Lower lobe of right lung (tissue), 2 donors: ENCODE measurements around the gene ACY1. TPM values are rescaled to one million over a fixed set of nuclear protein-coding genes. Genes with fewer than 3 reads are reported as not detected.
A peak's percentile ranks its signal among the peaks of the same experiment; 100 is the strongest.

Experiments
- ATAC-seq, 2 donors: fragments of 200-7000 bp; cut with Tn5 transposase; one replicate each; pipeline ENCODE4 v1.9.1; 2020 to 2022; ENCODE audit warnings: mild to moderate bottlenecking in 2 of 2, moderate library complexity in 2 of 2
- DNase-seq: peaks from one replicate; pipeline ENCODE4 v3.0.0-alpha.2; 2020
- H3K27ac ChIP-seq: fragments of 200-600 bp; one replicate; pipeline ENCODE4 v1.8.0; 2022
- H3K27me3 ChIP-seq: fragments of 200-600 bp; one replicate; pipeline ENCODE4 v1.8.0; 2022; ENCODE audit warnings: low read depth
- H3K36me3 ChIP-seq: fragments of 200-600 bp; one replicate; pipeline ENCODE4 v1.8.0; 2022; ENCODE audit warnings: mild to moderate bottlenecking
- H3K4me1 ChIP-seq: fragments of 200-600 bp; one replicate; pipeline ENCODE4 v1.8.0; 2022
- H3K4me3 ChIP-seq: fragments of 200-600 bp; one replicate; pipeline ENCODE4 v1.8.0; 2022; ENCODE audit warnings: mild to moderate bottlenecking
- H3K9me3 ChIP-seq: fragments of 200-600 bp; one replicate; pipeline ENCODE4 v1.8.0; 2022
- intact Hi-C: fragments of 100-400 bp; cut with DNase I; formaldehyde crosslinking; loops from one replicate; pipeline ENCODE4 v1.11.0; 2022
- long read RNA-seq: library from polyadenylated mRNA; unstranded; transcript quantifications from one replicate; pipeline ENCODE4 v2.0.0, GENCODE V29; 2021
- total RNA-seq: library from RNA; stranded (reverse); fragmentation: NEBNext Ultra II Directional; extraction: Animal tissue kit (Norgen Biotek cat#: 25700); gene quantifications from one replicate; pipeline ENCODE4 v1.2.1, GENCODE V29; 2021
- TF ChIP-seq, protein P1 (sequence below): fragments of 200-600 bp; IDR thresholded peaks from one replicate; pipeline ENCODE4 v1.8.0; 2022; ENCODE audit warnings: antibody characterized with exemption, mild to moderate bottlenecking
- donor health status: DM: no; HTN: yes; CAD: no; lungs with severe emphysema.

The ACY1 gene
- 20.6 TPM for total RNA-seq
- long read RNA-seq, transcript ACY1-215 (15 exons, 1,684 nt) = major isoform, 20 of 30 reads
- long read RNA-seq, partial matches to known transcripts = 1 of 30 reads
- long read RNA-seq, other reads (novel, unspliced or antisense) = 8 of 30 reads

DNA sequence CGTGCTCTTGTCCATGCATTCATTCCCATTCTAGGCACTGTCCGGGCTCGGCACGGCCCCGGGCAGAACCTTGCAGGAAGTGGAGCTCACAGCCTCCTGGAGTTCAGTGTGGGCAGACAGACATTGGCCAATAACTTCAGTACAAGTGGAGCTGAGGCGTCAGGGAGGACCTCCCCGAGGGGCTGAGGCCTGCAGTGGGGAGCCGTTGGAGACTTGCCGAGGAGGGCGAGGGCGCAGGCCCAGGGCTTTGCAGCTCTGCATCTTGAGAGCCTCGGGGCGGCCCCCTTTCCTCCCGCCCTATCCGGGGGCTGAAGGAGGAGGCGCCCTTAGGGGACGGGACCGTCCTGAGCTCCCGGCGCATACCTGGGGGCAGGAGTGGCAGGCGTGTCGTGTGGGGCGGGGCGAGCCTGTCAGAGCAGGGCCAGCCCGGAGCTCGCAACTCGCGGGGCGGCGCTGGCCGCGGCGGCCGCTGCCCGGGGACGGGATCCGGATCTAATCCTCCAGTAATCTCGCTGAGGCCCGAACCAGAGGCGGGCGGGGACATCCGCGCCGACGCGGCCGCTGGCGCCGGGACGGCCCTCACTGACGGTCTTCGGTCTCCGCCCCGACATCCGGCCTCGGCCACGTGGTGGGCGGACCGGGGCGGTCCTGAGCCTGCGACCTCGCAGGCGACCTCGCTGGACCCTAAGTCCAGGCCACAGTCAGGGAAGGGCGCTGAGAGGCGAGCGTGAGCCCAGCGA is at the start of gene ACY1:
Gene ACY1, plus strand, starts transcription at position 698 of the 740 bp plus-strand sequence. CDS start 530 bp downstream, outside the sequence.
- H3K27ac ChIP-seq = peak within 1 kb of the TSS; percentile 95
- ATAC-seq (peak; percentile 94 to 95), DNase-seq (peak; percentile 93)
- H3K36me3 ChIP-seq = no peaks in the 10 kb centered on the region
- TF ChIP-seq, protein P1, sequence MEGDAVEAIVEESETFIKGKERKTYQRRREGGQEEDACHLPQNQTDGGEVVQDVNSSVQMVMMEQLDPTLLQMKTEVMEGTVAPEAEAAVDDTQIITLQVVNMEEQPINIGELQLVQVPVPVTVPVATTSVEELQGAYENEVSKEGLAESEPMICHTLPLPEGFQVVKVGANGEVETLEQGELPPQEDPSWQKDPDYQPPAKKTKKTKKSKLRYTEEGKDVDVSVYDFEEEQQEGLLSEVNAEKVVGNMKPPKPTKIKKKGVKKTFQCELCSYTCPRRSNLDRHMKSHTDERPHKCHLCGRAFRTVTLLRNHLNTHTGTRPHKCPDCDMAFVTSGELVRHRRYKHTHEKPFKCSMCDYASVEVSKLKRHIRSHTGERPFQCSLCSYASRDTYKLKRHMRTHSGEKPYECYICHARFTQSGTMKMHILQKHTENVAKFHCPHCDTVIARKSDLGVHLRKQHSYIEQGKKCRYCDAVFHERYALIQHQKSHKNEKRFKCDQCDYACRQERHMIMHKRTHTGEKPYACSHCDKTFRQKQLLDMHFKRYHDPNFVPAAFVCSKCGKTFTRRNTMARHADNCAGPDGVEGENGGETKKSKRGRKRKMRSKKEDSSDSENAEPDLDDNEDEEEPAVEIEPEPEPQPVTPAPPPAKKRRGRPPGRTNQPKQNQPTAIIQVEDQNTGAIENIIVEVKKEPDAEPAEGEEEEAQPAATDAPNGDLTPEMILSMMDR = no peak
- peak within 1 kb of the TSS; percentile 68 for H3K4me3 ChIP-seq
- no peaks in the 10 kb centered on the region for H3K27me3 ChIP-seq
- intact Hi-C loops = no loop called here
- no peaks in the 10 kb centered on the region for H3K9me3 ChIP-seq
- H3K4me1 ChIP-seq = peaks cover 25% of the 10 kb centered on the region

DNA sequence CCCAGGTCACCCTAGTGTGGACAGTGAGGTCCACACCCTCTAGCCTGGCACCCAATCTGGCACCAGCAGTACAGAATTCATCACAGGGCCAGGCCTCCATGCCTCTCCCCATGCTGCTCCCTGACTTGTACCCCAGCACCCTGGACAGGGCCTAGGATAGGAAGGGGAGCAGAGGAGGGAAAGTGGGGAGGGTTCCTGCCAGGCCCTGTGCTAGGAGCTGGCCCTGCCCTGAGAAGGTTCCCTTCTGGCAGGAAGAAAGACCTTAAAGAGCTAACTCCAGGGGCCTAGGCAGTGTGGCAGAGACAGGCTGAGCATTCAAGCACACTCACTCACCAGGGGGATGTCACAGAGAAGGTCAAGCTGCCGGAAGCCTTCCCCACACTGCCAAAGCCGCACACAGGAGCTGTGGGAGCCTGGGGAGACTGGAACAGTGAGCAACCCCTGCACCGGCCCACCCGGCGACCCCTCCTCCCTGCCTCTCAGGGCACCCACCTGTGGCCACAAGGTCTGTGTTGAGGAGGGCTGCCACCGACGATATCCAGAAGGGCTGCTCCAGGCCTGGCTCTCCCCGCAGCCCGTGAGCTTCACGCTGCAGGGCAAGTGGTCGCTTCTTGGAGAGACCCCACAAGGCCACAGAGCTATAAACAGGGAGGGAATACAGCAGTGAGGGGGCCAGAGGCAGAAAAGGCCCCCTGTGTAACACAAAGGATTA is 49.0 kb upstream of the ACY1 start:
- intact Hi-C loops = no loop called here
- no peak for DNase-seq
- Histone ChIP-seq H3K27me3 (no peaks in the 10 kb centered on the region), H3K27ac (no peak overlapping the region), H3K36me3 (peaks cover 67% of the 10 kb centered on the region), H3K4me1 (no peaks in the 10 kb centered on the region), H3K9me3 (no peaks in the 10 kb centered on the region), H3K4me3 (no peak overlapping the region)
- TF ChIP-seq, protein P1 = no peak
- ATAC-seq = no peak

DNA sequence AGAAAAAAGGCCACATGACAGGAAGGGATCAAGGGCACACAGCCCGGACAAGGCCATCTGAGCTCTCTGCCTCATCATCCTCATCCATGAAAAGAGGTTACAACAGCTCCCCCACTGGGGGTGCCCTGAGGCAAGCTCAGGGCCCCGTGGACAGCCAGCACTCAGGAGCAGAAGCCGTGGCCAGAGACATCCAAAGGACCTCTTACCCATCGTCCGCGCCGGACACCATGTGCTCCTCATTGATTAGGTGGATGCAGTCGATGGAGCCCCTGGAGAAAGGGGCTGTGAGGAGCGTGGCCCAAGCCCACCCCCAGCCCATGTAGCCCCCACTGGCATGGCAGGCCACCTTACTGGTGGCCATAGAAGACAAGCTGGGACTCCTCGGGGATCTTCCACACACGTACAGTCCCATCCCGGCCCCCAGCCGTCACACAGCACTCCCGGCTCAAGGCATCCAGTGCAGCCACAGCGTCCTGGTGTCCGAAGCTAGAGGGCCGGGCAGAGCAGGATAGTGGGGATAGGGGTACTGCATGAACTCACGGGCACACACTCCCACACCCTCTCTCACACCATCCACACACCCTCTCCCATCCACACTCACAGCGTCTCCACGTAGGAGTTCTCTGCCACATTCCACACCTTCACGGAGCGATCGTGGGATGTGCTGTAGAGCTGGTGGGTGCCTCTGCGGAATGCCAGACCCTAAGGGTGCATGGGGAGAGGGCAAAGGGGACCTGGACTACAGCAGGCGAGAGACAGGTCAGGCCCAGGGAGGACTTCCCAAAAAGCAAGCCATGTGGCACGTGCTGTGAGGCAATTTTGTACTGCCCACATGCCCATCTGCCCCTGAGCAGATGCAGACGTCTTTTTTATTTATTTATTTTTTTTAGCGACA is 48.1 kb upstream of the ACY1 start:
- intact Hi-C loops = no loop called here
- Histone ChIP-seq H3K27ac (no peak overlapping the region), H3K4me3 (no peak overlapping the region), H3K27me3 (no peaks in the 10 kb centered on the region), H3K36me3 (peaks cover 67% of the 10 kb centered on the region), H3K9me3 (no peaks in the 10 kb centered on the region), H3K4me1 (peaks cover 6% of the 10 kb centered on the region)
- TF ChIP-seq, protein P1 = no peak
- DNase-seq (no peak), ATAC-seq (no peak)

DNA sequence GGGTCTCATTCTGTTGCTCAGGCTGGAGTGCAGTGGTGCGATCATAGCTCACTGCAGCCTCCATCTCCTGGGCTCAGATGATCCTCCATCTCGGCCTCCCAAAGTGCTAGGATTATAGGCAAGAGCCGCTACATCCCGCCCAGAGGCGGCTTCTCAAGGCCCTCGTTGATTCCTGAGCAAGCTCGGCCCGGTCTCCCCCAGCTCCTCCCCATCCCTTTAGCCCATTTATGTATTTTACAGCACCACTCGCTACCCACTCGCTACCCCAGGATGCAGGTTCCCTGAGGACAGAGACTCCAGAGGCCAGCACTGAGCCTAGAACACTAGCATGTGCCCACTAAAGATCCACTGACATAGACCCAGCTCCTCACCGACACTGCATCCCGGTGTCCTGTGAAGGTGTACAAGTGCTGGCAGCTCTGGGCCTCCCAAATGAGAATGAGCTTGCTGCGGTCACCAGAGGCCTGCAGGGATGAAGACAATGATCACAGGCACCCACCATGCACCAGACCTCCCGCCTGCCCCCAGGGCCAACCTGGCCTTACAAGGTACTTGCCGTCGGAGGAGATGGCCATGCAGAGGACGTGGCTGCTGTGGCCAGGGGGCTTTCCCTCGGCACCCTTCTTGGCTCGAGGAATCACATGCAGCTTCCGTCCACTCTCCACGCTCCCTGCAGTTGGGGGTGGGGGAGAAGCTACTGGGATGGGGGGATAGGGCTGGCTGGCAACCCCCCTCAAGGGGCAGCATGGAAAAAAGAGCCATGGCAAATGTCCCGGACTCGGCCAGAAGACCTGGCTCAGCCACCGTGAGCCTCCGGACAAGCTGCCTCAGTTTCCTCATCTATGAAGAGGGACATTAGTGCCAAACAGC is 47.2 kb upstream of the ACY1 start:
- ATAC-seq = no peak
- Histone ChIP-seq H3K4me3 (no peak overlapping the region), H3K36me3 (peaks cover 67% of the 10 kb centered on the region), H3K27ac (no peak overlapping the region), H3K9me3 (no peaks in the 10 kb centered on the region), H3K4me1 (peaks cover 15% of the 10 kb centered on the region), H3K27me3 (no peaks in the 10 kb centered on the region)
- no peak for DNase-seq
- intact Hi-C loops = no loop called here
- TF ChIP-seq, protein P1 = no peak
